Retinal pigment epithelial cell (primary cell): ENCODE results near the gene LAMA2.

ENCODE experiments used
- DNase-seq: peaks from one replicate; pipeline ENCODE4 v3.0.0-alpha.2; 2010; ENCODE audit warnings: low read depth
- H3K4me3 ChIP-seq: 2 replicates; pipeline ENCODE4 v1.5.1; 2011; ENCODE audit warnings: mild to moderate bottlenecking, low read length, control low read depth, moderate library complexity
- CTCF ChIP-seq: conservative IDR thresholded peaks from 2 replicates; pipeline ENCODE4 v1.5.1; 2011; ENCODE audit warnings: low read depth, low read length, control low read depth, inconsistent platforms

LAMA2 gene

DNA sequence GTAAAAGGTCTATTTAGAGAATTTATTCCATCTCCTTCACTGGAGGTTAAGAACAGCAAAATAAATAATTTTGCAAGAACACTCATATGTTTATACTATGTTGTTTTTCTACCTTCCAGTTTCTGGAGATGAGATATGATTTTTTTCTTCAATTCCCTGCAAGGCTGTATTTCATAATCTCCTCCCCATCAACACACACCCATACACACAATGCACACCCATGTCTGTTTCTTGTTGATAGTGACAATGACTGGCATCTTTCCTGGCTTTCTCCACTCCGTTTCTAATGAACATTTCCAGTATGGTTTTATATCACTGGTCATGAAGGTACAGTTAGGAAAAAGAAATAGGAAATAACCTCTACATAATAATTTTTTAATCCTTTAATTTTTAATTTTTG lies 624.9 kb downstream of the LAMA2 start:
- no peak overlapping the region for H3K4me3 ChIP-seq
- no peak for DNase-seq
- TF ChIP-seq CTCF, result no peak

DNA sequence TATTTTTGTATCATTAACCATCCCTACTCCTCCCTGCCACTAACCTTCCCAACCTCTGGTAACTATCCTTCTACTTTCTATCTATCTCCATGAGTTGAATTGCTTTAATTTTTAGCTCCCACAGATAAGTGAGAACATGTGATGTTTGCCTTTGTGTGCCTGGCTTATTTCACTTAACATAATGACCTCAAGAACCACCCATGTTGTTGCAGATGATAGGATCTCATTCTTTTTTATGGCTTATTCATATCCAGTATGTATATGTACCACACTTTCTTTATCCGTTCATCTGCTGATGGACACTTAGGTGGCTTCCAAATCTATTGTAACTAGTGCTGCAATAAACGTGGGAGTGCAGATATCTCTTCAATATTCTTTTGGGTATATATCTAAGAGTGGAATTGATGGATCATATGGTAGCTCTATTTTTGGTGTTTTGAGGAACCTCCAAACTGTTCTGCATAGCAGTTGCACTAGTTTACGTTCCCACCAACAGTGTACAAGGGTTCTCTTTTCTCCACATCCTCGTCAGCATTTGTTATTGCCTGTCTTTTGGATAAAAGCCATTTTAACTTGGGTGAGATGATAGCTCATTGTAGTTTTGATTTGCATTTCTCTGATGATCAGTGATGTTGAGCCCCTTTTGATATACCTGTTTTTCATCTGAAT lies 625.7 kb downstream of the LAMA2 start:
- TF ChIP-seq CTCF, result no peak
- DNase-seq, result no peak

GRCh38 chr6:129510950-129511349 lies 628.0 kb downstream of the LAMA2 start:
- TF ChIP-seq CTCF, result no peak

More for the DNA sequence above, 625.7 kb downstream of the LAMA2 start:
- no peak overlapping the region for H3K4me3 ChIP-seq

GRCh38 chr6:129513471-129513870 lies 630.5 kb downstream of the LAMA2 start:
- no peak for DNase-seq
- no peak overlapping the region for H3K4me3 ChIP-seq
- TF ChIP-seq CTCF, result no peak

More at GRCh38 chr6:129510950-129511349, 628.0 kb downstream of the LAMA2 start:
- DNase-seq, result no peak
- no peak overlapping the region for H3K4me3 ChIP-seq

- no peak overlapping the region for H3K4me3 ChIP-seq
- TF ChIP-seq CTCF, result no peak
- DNase-seq, result no peak
These were observed 632.1 kb downstream of the LAMA2 start for GRCh38 chr6:129515004-129515403.

GRCh38 chr6:129516005-129516404 lies 633.1 kb downstream of the LAMA2 start:
- no peak for TF ChIP-seq CTCF
- DNase-seq, result no peak
- H3K4me3 ChIP-seq, result no peak overlapping the region

- no peak overlapping the region for H3K4me3 ChIP-seq
- TF ChIP-seq CTCF, result no peak
- DNase-seq, result no peak
These were observed 633.8 kb downstream of the LAMA2 start for GRCh38 chr6:129516787-129517186.
